ENCODE results near the gene PTGDR2.

The PTGDR2 gene

DNA sequence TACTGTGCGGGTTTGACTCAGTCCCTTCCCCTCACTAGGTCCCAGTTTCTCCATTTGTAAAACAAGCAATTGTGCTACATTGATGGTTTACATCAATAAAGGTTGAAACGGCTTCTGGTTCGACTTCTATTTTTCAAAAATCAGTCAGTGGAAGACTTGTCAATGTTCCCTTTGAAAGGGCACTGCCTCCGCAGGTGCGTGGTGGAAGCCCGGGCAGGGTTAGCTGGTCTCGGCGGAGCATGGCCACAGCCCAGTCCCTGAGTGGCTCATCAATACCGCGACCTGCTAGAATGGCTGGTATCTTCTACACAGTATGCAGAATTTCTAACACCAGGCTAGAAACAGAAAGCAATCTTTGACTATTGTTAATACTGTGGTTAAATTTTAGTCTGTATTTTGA, 54.6 kb downstream of the PTGDR2 start:
- DNase-seq, result no peak
- no peak overlapping the region for H3K27ac Mint-ChIP-seq
- no peaks in the 10 kb centered on the region for H3K9me3 Mint-ChIP-seq
- H3K27me3 Mint-ChIP-seq, result peaks cover 13 to 16% of the 10 kb centered on the region in 2 donors
- H3K4me1 Mint-ChIP-seq, result no peaks in the 10 kb centered on the region
- no peak overlapping the region for H3K4me3 Mint-ChIP-seq
- ATAC-seq (replicated peaks), result no peak
- no peaks in the 10 kb centered on the region for H3K36me3 Mint-ChIP-seq

Measured in stimulated activated naive B cell treated with anti-CD40 and anti-IgM and Interleukin-4, amounts not matched to agents 10 μg/mL and 1 μg/mL and 100 μg/mL, for 72 hours (primary cell).